NOMO-1 (cell line): ENCODE results near the gene DNAJB11.
"Not testable (repeated sequence)": the region's sequence is repeated elsewhere in the genome, so short reads cannot be mapped to it uniquely, and the experiment has no call there.

Source experiments
- DNase-seq, 2 experiments: peaks; one replicate each; lab custom pipeline; 2025; ENCODE audit not compliant: unreplicated experiment in 2 of 2; lab: John Stamatoyannopoulos, UW

DNAJB11 gene

GRCh38 chr3:186570096-186570940, at the start of gene DNAJB11:
Gene DNAJB11 (plus strand): TSS chr3:186570720. CDS start chr3:186570898, 178 bp downstream.
- DNase-seq, result peak; percentile 100

GRCh38 chr3:186520957-186521842, 49.3 kb upstream of the DNAJB11 start:
- no peak for DNase-seq

- DNase-seq, result no peak
These were observed 47.5 kb upstream of the DNAJB11 start for GRCh38 chr3:186523022-186523421.

GRCh38 chr3:186523434-186523833, 47.1 kb upstream of the DNAJB11 start:
- DNase-seq, result no peak

- no peak for DNase-seq
These were observed 45.9 kb upstream of the DNAJB11 start for GRCh38 chr3:186524616-186525015.

GRCh38 chr3:186525369-186526255, 44.9 kb upstream of the DNAJB11 start:
- no peak for DNase-seq

GRCh38 chr3:186526256-186526606, 44.3 kb upstream of the DNAJB11 start:
- DNase-seq, result no peak

- DNase-seq, result no peak
These were observed 41.1 kb upstream of the DNAJB11 start for GRCh38 chr3:186529201-186529999.

GRCh38 chr3:186530415-186530814, 40.1 kb upstream of the DNAJB11 start:
- no peak for DNase-seq

- not testable (repeated sequence) for DNase-seq
These were observed 38.8 kb upstream of the DNAJB11 start for GRCh38 chr3:186531694-186532093.

GRCh38 chr3:186532598-186533072, 37.9 kb upstream of the DNAJB11 start:
- DNase-seq, result peak; percentile 63 to 89

GRCh38 chr3:186534113-186534669, 36.3 kb upstream of the DNAJB11 start:
- DNase-seq, result peak; percentile 64 to 99

GRCh38 chr3:186536883-186537844, 33.4 kb upstream of the DNAJB11 start:
- peak in 1 of 2 experiments; percentile 37 for DNase-seq

- no peak for DNase-seq
These were observed 31.7 kb upstream of the DNAJB11 start for GRCh38 chr3:186538779-186539178.

- peak; percentile 21 to 84 for DNase-seq
These were observed 30.2 kb upstream of the DNAJB11 start for GRCh38 chr3:186540221-186540834.

- DNase-seq, result no peak
These were observed 29.7 kb upstream of the DNAJB11 start for GRCh38 chr3:186540835-186541226.

GRCh38 chr3:186544281-186544680, 26.2 kb upstream of the DNAJB11 start, which contains the start of gene CRYGS:
Gene CRYGS (minus strand): TSS chr3:186544380. CDS start chr3:186544326, 54 bp downstream.
- no peak for DNase-seq

- DNase-seq, result no peak
These were observed 21.0 kb upstream of the DNAJB11 start for GRCh38 chr3:186549497-186549896.
